ENCODE results near the gene ANKRD12. TPM values are rescaled to one million over a fixed set of nuclear protein-coding genes. Genes with fewer than 3 reads are reported as not detected.

The ANKRD12 gene
- total and polyA plus RNA-seq, 7 experiments from 2014 or later, result 48.7 to 274 (median 154) TPM

GRCh38 chr18:9130195-9130594, 6.4 kb upstream of the ANKRD12 start:
- ChIA-PET POLR2A (interaction anchor here (7.7 to 19.8 kb wide), 2 partner anchors 14 to 26 kb away, joined by 51 to 472 read pairs; partner anchors contain the start of gene NDUFV2), CTCF (interaction anchor here (0.5 kb wide), 1 partner anchor 10 kb away, joined by 3 read pairs; no protein-coding TSS in a partner anchor)
- intact Hi-C loops (cut with micrococcal nuclease), result loop anchor here in 1 of 2 donors (1.0 to 10.0 kb wide), 2 partner anchors 8 to 485 kb away; partner anchors contain the start of gene PPP4R1
- Mint-ChIP-seq H3K4me1 (peaks cover 23 to 79% (median 65%) of the 10 kb centered on the region in 7 donors), H3K4me3 (no peak overlapping the region), H3K36me3 (peaks cover 9 to 48% (median 26%) of the 10 kb centered on the region in 5 donors), H3K27me3 (no peaks in the 10 kb centered on the region), H3K27ac (peak overlapping the region in 6 of 9 donors; percentile 41 to 78 (median 49)), H3K9me3 (no peaks in the 10 kb centered on the region)
- Histone ChIP-seq H3K36me3 (ENCODE audit: control insufficient read depth in 2 of 3, insufficient read depth in 3 of 3, low read length in 3 of 3) (peaks cover 15 to 52% (median 43%) of the 10 kb centered on the region in 3 experiments), H3K9me3 (ENCODE audit: control insufficient read depth in 2 of 3, low read length in 3 of 3) (no peaks in the 10 kb centered on the region), H3K4me1 (ENCODE audit: control insufficient read depth in 2 of 2, insufficient read depth in 2 of 2, low read length in 2 of 2) (peaks cover 4 to 19% of the 10 kb centered on the region in 2 donors), H3K4me3 (ENCODE audit: low read length) (no peak overlapping the region), H3K27ac (ENCODE audit: low read depth, low read length) (no peak overlapping the region), H3K27me3 (ENCODE audit: control insufficient read depth in 2 of 2, insufficient read depth in 2 of 2, low read length in 2 of 2) (no peaks in the 10 kb centered on the region)
- no peak for ATAC-seq
- no peak for DNase-seq

DNA sequence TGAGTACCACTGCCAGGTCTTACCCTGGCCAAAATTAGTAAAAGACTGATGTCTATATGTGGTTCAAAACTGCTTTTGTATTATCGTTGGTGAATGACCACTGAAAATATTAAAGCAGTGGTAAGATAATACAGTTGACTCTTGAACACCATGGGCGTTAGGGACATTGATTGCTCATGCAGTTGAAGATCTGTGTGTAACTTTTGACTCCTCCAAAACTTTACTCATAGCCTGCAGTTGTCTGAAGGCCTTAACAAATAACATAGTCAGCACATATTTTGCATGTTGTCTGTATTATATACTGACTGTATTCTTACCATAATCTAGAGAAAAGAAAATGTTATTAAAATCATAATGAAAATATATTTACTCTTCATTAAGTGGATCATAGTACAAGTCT, 5.8 kb upstream of the ANKRD12 start:
- Histone ChIP-seq H3K36me3 (ENCODE audit: control insufficient read depth in 2 of 3, insufficient read depth in 3 of 3, low read length in 3 of 3) (peaks cover 11 to 47% (median 37%) of the 10 kb centered on the region in 3 experiments), H3K9me3 (ENCODE audit: control insufficient read depth in 2 of 3, low read length in 3 of 3) (no peaks in the 10 kb centered on the region), H3K4me3 (ENCODE audit: low read length) (no peak overlapping the region), H3K27me3 (ENCODE audit: control insufficient read depth in 2 of 2, insufficient read depth in 2 of 2, low read length in 2 of 2) (no peaks in the 10 kb centered on the region), H3K27ac (ENCODE audit: low read depth, low read length) (peak overlapping the region; percentile 34), H3K4me1 (ENCODE audit: control insufficient read depth in 2 of 2, insufficient read depth in 2 of 2, low read length in 2 of 2) (peaks cover 10 to 19% of the 10 kb centered on the region in 2 donors)
- CTCF ChIA-PET, result interaction anchor here (1.1 kb wide), 1 partner anchor 10 kb away, joined by 3 read pairs; no protein-coding TSS in a partner anchor
- intact Hi-C loops (cut with micrococcal nuclease), result loop anchor here in 1 of 2 donors (1.0 to 10.0 kb wide), 2 partner anchors 9 to 484 kb away; partner anchors contain the start of gene PPP4R1
- H3K4me1 Mint-ChIP-seq, result peaks cover 20 to 79% (median 66%) of the 10 kb centered on the region in 7 donors
- peaks cover 9 to 42% (median 26%) of the 10 kb centered on the region in 5 donors for H3K36me3 Mint-ChIP-seq
- no peak overlapping the region for H3K4me3 Mint-ChIP-seq
- POLR2A ChIA-PET, result interaction anchor here (7.7 to 19.8 kb wide), 2 partner anchors 15 to 27 kb away, joined by 51 to 472 read pairs; partner anchors contain the start of gene NDUFV2
- H3K9me3 Mint-ChIP-seq, result no peaks in the 10 kb centered on the region
- ATAC-seq (no peak), DNase-seq (no peak)
- H3K27ac Mint-ChIP-seq, result peak overlapping the region in 4 of 9 donors; percentile 16 to 83 (median 57)
- H3K27me3 Mint-ChIP-seq, result no peaks in the 10 kb centered on the region

DNA sequence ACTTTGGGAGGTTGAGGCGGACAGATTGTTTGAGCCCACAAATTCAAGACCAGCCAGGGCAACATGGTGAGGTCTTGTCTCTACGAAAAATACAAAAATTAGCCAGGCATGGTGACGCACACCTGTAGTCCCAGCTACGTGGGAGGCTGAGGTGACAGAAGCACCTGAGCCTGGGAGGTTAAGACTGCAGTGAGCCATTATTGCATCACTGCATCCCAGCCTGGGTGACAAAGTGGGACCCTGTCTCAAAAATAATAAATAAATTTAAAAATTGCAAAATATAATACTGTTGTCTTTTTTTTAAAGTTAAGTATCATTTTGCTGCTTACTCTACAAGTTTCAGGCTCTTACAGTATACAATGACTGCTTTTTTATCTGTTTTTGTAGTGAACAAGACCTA, 4.0 kb upstream of the ANKRD12 start:
- DNase-seq, result no peak
- Histone ChIP-seq H3K9me3 (ENCODE audit: control insufficient read depth in 2 of 3, low read length in 3 of 3) (no peaks in the 10 kb centered on the region), H3K4me1 (ENCODE audit: control insufficient read depth in 2 of 2, insufficient read depth in 2 of 2, low read length in 2 of 2) (peaks cover 10 to 19% of the 10 kb centered on the region in 2 donors), H3K36me3 (ENCODE audit: control insufficient read depth in 2 of 3, insufficient read depth in 3 of 3, low read length in 3 of 3) (peaks cover 3 to 40% (median 32%) of the 10 kb centered on the region in 3 experiments), H3K4me3 (ENCODE audit: low read length) (no peak overlapping the region), H3K27ac (ENCODE audit: low read depth, low read length) (peak overlapping the region; percentile 88), H3K27me3 (ENCODE audit: control insufficient read depth in 2 of 2, insufficient read depth in 2 of 2, low read length in 2 of 2) (no peaks in the 10 kb centered on the region)
- CTCF ChIA-PET, result interaction anchor here (1.3 kb wide), 1 partner anchor 10 kb away, joined by 4 read pairs; no protein-coding TSS in a partner anchor
- no peak for ATAC-seq
- no peaks in the 10 kb centered on the region for H3K9me3 Mint-ChIP-seq
- H3K27me3 Mint-ChIP-seq, result no peaks in the 10 kb centered on the region
- intact Hi-C loops (cut with micrococcal nuclease), result loop anchor here in 1 of 2 donors (10.0 kb wide), 1 partner anchor 482 kb away; the partner anchor contains the start of gene PPP4R1
- POLR2A ChIA-PET, result interaction anchor here (1.1 to 19.8 kb wide), 3 partner anchors 17 to 39 kb away, joined by 3 to 472 read pairs (median 228); partner anchors contain the start of gene NDUFV2
- H3K27ac Mint-ChIP-seq, result peak overlapping the region in 7 of 9 donors; percentile 11 to 98 (median 77)
- H3K4me3 Mint-ChIP-seq, result peak overlapping the region in 5 of 10 donors; percentile 1 to 53 (median 20)
- H3K4me1 Mint-ChIP-seq, result peaks cover 20 to 71% (median 65%) of the 10 kb centered on the region in 7 donors
- peaks cover 8 to 33% (median 21%) of the 10 kb centered on the region in 5 donors for H3K36me3 Mint-ChIP-seq

DNA sequence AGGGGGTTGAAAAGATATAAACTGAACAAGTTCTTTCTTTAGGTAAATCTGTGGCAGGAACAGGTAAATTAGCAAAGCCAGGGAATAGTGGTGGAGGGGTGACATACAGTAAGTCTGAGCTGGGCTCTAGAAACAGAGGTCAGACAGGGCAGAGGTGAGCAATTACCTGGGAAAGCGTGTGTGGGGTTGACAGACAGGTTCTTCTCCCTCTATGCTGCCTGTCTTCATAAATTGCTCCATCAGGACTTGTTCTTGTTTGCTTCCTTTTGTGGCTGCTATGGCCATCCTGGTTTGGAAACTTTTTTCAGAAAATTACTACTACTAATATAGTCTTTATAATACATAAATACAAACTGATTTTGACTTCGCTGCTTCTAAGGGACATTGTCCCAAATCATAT, 3.4 kb upstream of the ANKRD12 start:
- Histone ChIP-seq H3K4me3 (ENCODE audit: low read length) (no peak overlapping the region), H3K27me3 (ENCODE audit: control insufficient read depth in 2 of 2, insufficient read depth in 2 of 2, low read length in 2 of 2) (no peaks in the 10 kb centered on the region), H3K9me3 (ENCODE audit: control insufficient read depth in 2 of 3, low read length in 3 of 3) (no peaks in the 10 kb centered on the region), H3K36me3 (ENCODE audit: control insufficient read depth in 2 of 3, insufficient read depth in 3 of 3, low read length in 3 of 3) (peaks cover 0 to 35% (median 26%) of the 10 kb centered on the region in 3 experiments), H3K4me1 (ENCODE audit: control insufficient read depth in 2 of 2, insufficient read depth in 2 of 2, low read length in 2 of 2) (peaks cover 10 to 25% of the 10 kb centered on the region in 2 donors), H3K27ac (ENCODE audit: low read depth, low read length) (peak overlapping the region; percentile 88)
- intact Hi-C loops (cut with micrococcal nuclease), result loop anchor here in 1 of 2 donors (10.0 kb wide), 1 partner anchor 482 kb away; the partner anchor contains the start of gene PPP4R1
- H3K27ac Mint-ChIP-seq, result peak overlapping the region; percentile 41 to 98 (median 77)
- peaks cover 4 to 29% (median 18%) of the 10 kb centered on the region in 5 donors for H3K36me3 Mint-ChIP-seq
- ATAC-seq, result no peak
- peak overlapping the region in 7 of 10 donors; percentile 1 to 53 (median 19) for H3K4me3 Mint-ChIP-seq
- CTCF ChIA-PET, result no interaction called here
- POLR2A ChIA-PET, result interaction anchor here (10.8 to 19.8 kb wide), 3 partner anchors 17 to 38 kb away, joined by 78 to 472 read pairs (median 228); partner anchors contain the start of gene NDUFV2
- no peak for DNase-seq
- no peaks in the 10 kb centered on the region for H3K27me3 Mint-ChIP-seq
- H3K4me1 Mint-ChIP-seq, result peaks cover 21 to 71% (median 63%) of the 10 kb centered on the region in 7 donors
- H3K9me3 Mint-ChIP-seq, result no peaks in the 10 kb centered on the region

GRCh38 chr18:9135081-9135911, 1.3 kb upstream of the ANKRD12 start:
- no peaks in the 10 kb centered on the region for H3K27me3 ChIP-seq (ENCODE audit: control insufficient read depth in 2 of 2, insufficient read depth in 2 of 2, low read length in 2 of 2)
- peaks cover 0 to 15% (median 14%) of the 10 kb centered on the region in 3 experiments for H3K36me3 ChIP-seq (ENCODE audit: control insufficient read depth in 2 of 3, insufficient read depth in 3 of 3, low read length in 3 of 3)
- no peaks in the 10 kb centered on the region for H3K9me3 Mint-ChIP-seq
- H3K4me3 ChIP-seq (ENCODE audit: low read length), result peak overlapping the region; percentile 86
- H3K9me3 ChIP-seq (ENCODE audit: control insufficient read depth in 2 of 3, low read length in 3 of 3), result no peaks in the 10 kb centered on the region
- H3K27ac Mint-ChIP-seq, result peak overlapping the region; percentile 95 to 99 (median 98)
- H3K4me1 ChIP-seq (ENCODE audit: control insufficient read depth in 2 of 2, insufficient read depth in 2 of 2, low read length in 2 of 2), result peaks cover 29 to 40% of the 10 kb centered on the region in 2 donors
- DNase-seq, result no peak
- no peaks in the 10 kb centered on the region for H3K27me3 Mint-ChIP-seq
- ChIA-PET POLR2A (interaction anchor here (0.6 to 19.8 kb wide), 11 partner anchors 9 to 199 kb away, joined by 3 to 472 read pairs (median 14); partner anchors contain the start of genes NDUFV2 and TWSG1), CTCF (interaction anchor here (0.6 to 3.4 kb wide), 9 partner anchors 9 to 383 kb away, joined by 3 to 20 read pairs (median 7); partner anchors contain the start of gene NDUFV2)
- H3K4me1 Mint-ChIP-seq, result peaks cover 33 to 73% (median 67%) of the 10 kb centered on the region in 7 donors
- ATAC-seq, result no peak
- peaks cover 4 to 22% (median 17%) of the 10 kb centered on the region in 5 donors for H3K36me3 Mint-ChIP-seq
- intact Hi-C loops (cut with micrococcal nuclease), result loop anchor here (5.0 to 10.0 kb wide), 3 partner anchors 477 to 528 kb away; partner anchors contain the start of genes PPP4R1 (in 2 of the 2) and RAB12 (in 1 of the 2)
- peak overlapping the region; percentile 88 for H3K27ac ChIP-seq (ENCODE audit: low read depth, low read length)
- peak overlapping the region; percentile 95 to 99 (median 98) for H3K4me3 Mint-ChIP-seq

Data from naive thymus-derived CD4-positive, alpha-beta T cell (primary cell).